ENCODE measurements around the gene C12orf50. TPM values are rescaled to one million over a fixed set of nuclear protein-coding genes. Genes with fewer than 3 reads are reported as not detected.

C12orf50 gene, protein sequence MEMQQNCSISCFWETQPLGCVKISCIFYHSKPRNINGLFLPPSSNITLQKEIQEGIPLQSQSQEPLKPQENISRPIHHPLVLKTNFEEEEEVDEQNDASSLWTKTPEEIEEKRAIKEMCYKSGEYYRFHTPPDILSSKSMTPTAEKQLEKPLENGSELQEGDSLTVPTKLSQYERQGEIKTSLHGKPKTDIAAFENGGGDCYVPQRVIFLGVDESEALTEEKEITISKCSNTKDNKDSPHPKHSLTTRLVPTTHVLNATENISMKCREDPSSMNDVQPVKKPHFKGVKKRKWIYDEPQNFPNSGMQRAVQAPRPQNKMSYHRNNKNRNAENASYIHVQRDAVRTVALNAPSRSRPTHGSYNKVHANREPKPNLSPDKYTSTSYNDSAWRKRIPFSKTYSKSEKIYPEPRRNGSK
- total RNA-seq: 0.22 TPM

DNA sequence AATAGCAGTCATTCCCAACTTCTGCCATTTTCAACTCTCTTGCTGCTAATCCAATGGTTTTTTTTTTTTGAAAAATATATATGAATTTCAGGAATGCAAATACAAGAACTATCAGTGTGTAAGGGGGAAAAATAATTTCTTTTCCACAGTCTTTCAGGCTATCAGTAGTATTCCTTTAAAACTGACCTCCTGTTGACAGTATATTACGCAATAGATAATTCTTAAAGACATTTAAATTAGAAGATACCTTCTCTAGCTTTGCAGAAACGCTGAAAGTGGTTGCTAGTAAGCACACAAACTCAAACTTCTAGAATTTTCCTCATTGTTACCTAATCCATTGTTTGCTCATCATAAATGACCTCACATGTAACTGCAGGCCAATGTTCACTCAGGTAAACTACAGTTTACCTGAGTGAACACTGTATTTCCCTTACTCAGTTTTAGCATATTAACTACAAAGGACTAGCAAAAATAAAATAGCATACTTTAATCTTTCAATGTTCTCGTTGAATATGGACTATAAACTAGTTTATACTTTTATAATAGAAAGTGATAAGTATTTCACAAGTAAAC, at the start of gene C12orf50:
C12orf50 (minus strand) TSS at position 309 of the 573 bp plus-strand sequence. CDS start 2,439 bp downstream, outside the sequence.

Other genes starting within 250 kb of the C12orf50 start
- gene CEP290, start 112.7 kb upstream of the C12orf50 start, total RNA-seq: 67.4 TPM
- 44.0 TPM for gene TMTC3, start 112.9 kb upstream of the C12orf50 start, total RNA-seq

Data from camera-type eye (tissue), 1 donor.